ENCODE results near the gene COQ5. TPM values are rescaled to one million over a fixed set of nuclear protein-coding genes. Genes with fewer than 3 reads are reported as not detected.

COQ5 gene, protein sequence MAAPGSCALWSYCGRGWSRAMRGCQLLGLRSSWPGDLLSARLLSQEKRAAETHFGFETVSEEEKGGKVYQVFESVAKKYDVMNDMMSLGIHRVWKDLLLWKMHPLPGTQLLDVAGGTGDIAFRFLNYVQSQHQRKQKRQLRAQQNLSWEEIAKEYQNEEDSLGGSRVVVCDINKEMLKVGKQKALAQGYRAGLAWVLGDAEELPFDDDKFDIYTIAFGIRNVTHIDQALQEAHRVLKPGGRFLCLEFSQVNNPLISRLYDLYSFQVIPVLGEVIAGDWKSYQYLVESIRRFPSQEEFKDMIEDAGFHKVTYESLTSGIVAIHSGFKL
- 10 to 100 TPM; 11.4 to 17.1 (median 14.6) TPM for total RNA-seq
- total RNA-seq (2013) = 27.5 TPM

DNA sequence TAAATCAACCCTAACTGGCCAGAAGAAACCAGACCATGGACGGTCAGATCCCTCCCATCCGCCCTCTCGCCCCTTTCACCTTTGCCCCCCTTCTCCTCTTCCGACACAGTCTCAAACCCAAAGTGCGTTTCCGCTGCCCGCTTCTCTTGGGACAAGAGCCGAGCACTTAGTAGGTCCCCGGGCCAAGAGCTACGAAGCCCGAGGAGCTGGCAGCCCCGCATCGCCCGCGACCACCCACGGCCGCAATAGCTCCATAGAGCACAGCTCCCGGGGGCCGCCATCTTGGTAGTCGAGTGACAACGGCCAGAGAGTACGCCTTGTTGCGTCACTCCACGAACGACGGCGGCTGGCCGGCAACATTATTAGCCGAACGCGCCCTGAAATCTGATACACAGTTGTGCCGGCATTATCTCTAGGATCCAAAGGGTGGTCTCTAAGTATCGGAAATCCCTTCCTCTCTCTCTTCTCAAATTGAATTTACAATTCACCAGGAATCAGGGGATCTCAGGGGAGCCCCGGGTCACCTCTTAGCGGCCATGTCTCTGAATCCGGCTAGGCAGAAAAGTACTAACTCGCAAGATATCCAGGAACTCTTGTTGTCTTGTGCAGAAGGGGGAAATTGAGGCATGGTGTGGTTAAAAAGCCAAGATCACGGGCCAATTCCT lies at the start of gene COQ5:
Gene COQ5 (minus strand): TSS at position 298 of the 665 bp plus-strand sequence. CDS start 17 bp downstream, at position 281.
- TF ChIP-seq, protein P1, sequence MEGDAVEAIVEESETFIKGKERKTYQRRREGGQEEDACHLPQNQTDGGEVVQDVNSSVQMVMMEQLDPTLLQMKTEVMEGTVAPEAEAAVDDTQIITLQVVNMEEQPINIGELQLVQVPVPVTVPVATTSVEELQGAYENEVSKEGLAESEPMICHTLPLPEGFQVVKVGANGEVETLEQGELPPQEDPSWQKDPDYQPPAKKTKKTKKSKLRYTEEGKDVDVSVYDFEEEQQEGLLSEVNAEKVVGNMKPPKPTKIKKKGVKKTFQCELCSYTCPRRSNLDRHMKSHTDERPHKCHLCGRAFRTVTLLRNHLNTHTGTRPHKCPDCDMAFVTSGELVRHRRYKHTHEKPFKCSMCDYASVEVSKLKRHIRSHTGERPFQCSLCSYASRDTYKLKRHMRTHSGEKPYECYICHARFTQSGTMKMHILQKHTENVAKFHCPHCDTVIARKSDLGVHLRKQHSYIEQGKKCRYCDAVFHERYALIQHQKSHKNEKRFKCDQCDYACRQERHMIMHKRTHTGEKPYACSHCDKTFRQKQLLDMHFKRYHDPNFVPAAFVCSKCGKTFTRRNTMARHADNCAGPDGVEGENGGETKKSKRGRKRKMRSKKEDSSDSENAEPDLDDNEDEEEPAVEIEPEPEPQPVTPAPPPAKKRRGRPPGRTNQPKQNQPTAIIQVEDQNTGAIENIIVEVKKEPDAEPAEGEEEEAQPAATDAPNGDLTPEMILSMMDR (IDR thresholded peaks at IDR 0.05) = no peak
- peaks cover 19% of the 10 kb centered on the region for H3K4me1 ChIP-seq (ENCODE audit: control insufficient read depth, insufficient read depth, low read length)
- DNase-seq (peak; percentile 80 to 89), ATAC-seq (peak; percentile 94 to 96 (median 95))
- H3K4me3 ChIP-seq (ENCODE audit: low read length) = peak within 1 kb of the TSS; percentile 79
- peaks cover 14 to 18% of the 10 kb centered on the region in 2 donors for H3K4me1 Mint-ChIP-seq
- under 1% methylated on average over 38 of the region's 38 CpGs for WGBS (ENCODE audit: insufficient coverage)
- peak within 1 kb of the TSS; percentile 99 for H3K4me3 Mint-ChIP-seq
- H3K27me3 ChIP-seq (ENCODE audit: control insufficient read depth, insufficient read depth, low read length) = no peaks in the 10 kb centered on the region
- peak within 1 kb of the TSS; percentile 86 for H3K27ac ChIP-seq (ENCODE audit: low read length)
- no peaks in the 10 kb centered on the region for H3K9me3 ChIP-seq (ENCODE audit: control insufficient read depth, insufficient read depth, low read length)
- no peaks in the 10 kb centered on the region for H3K9me3 Mint-ChIP-seq
- H3K27me3 Mint-ChIP-seq (ENCODE audit: low read depth in 2 of 2) = no peaks in the 10 kb centered on the region
- intact Hi-C loops (cut with micrococcal nuclease) = loop anchor here (2.0 kb wide), 1 partner anchor 90 kb away; the partner anchor contains the start of gene COX6A1
- H3K27ac Mint-ChIP-seq = peak within 1 kb of the TSS; percentile 98 to 100
- no peaks in the 10 kb centered on the region for H3K36me3 ChIP-seq (ENCODE audit: control insufficient read depth, insufficient read depth, low read length)
- no peaks in the 10 kb centered on the region for H3K36me3 Mint-ChIP-seq

DNA sequence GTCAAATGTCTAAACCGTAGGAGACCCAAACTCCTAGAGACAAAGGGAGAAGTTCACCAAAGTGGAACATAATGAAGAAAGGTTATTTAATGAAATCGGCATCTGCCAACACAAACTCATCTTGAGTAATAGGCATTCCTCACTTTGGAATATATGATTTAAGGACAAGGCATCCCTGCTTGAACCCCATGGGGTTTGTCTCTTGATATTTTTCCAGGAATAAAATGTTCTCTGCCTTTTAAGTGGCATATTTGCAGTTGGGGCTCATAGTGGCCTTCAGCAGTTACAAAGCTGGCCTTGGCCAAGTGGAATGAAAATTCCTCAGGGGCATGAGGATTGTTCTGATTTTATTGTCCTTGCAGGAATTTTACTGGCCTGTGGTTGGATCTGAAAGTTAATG lies 45.1 kb upstream of the COQ5 start:
- no peaks in the 10 kb centered on the region for H3K9me3 Mint-ChIP-seq

DNA sequence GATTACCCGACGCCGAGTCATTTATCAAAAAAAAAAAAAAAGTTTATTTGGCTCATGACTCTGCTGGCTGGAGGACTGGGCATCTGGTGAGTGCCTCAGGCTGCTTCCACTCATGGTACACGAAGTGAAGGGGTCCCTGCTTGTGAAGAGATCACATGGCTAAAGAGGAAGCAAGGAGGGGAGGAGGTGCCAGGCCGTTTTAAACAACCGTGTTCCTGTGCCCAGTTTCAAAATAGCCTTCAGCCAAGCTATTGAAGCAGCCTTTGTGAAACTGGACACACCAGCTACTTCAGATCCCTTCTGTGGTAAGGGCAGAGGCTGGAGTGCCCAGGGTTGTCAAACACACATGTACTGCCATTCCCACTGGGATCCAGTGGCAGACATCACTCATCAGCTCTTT lies 44.6 kb upstream of the COQ5 start:
- WGBS (ENCODE audit: insufficient coverage) = 79% methylated on average over 6 of the region's 6 CpGs
- intact Hi-C loops (cut with micrococcal nuclease) = no loop called here
- H3K4me3 ChIP-seq (ENCODE audit: low read length) = no peak overlapping the region
- Mint-ChIP-seq H3K27ac (peak overlapping the region in 1 of 2 donors; percentile 66), H3K9me3 (no peaks in the 10 kb centered on the region), H3K4me1 (peaks cover 0 to 6% of the 10 kb centered on the region in 2 donors), H3K27me3 (ENCODE audit: low read depth in 2 of 2) (no peaks in the 10 kb centered on the region), H3K4me3 (no peak overlapping the region), H3K36me3 (peaks cover 25% of the 10 kb centered on the region)
- no peak for ATAC-seq
- TF ChIP-seq, protein P1 (IDR thresholded peaks at IDR 0.05) = no peak
- no peak for DNase-seq
- no peaks in the 10 kb centered on the region for H3K27me3 ChIP-seq (ENCODE audit: control insufficient read depth, insufficient read depth, low read length)
- no peaks in the 10 kb centered on the region for H3K4me1 ChIP-seq (ENCODE audit: control insufficient read depth, insufficient read depth, low read length)
- H3K27ac ChIP-seq (ENCODE audit: low read length) = no peak overlapping the region
- peaks cover 73% of the 10 kb centered on the region for H3K36me3 ChIP-seq (ENCODE audit: control insufficient read depth, insufficient read depth, low read length)
- H3K9me3 ChIP-seq (ENCODE audit: control insufficient read depth, insufficient read depth, low read length) = no peaks in the 10 kb centered on the region

More for the DNA sequence above, 45.1 kb upstream of the COQ5 start:
- Mint-ChIP-seq H3K4me1 (peaks cover 0 to 6% of the 10 kb centered on the region in 2 donors), H3K4me3 (no peak overlapping the region), H3K27ac (peak overlapping the region; percentile 45 to 62), H3K27me3 (ENCODE audit: low read depth in 2 of 2) (no peaks in the 10 kb centered on the region), H3K36me3 (peaks cover 25% of the 10 kb centered on the region)
- intact Hi-C loops (cut with micrococcal nuclease) = no loop called here
- Histone ChIP-seq H3K4me3 (ENCODE audit: low read length) (no peak overlapping the region), H3K9me3 (ENCODE audit: control insufficient read depth, insufficient read depth, low read length) (no peaks in the 10 kb centered on the region), H3K36me3 (ENCODE audit: control insufficient read depth, insufficient read depth, low read length) (peaks cover 73% of the 10 kb centered on the region), H3K27me3 (ENCODE audit: control insufficient read depth, insufficient read depth, low read length) (no peaks in the 10 kb centered on the region), H3K27ac (ENCODE audit: low read length) (no peak overlapping the region), H3K4me1 (ENCODE audit: control insufficient read depth, insufficient read depth, low read length) (no peaks in the 10 kb centered on the region)
- ATAC-seq (no peak), DNase-seq (no peak)
- WGBS (ENCODE audit: insufficient coverage) = 100% methylated on average over 1 of the region's 2 CpGs
- TF ChIP-seq, protein P1 (IDR thresholded peaks at IDR 0.05) = no peak

Data from natural killer cell (primary cell).